GM18870 (cell line): ENCODE data around the gene RPS26.
"Not testable (repeated sequence)": the region's sequence is repeated elsewhere in the genome, so short reads cannot be mapped to it uniquely, and the experiment has no call there.

Source experiments
- ATAC-seq: cut with Tn5 transposase; IDR thresholded peaks from one replicate; pipeline ENCODE4 v1.9.1; 2021; ENCODE audit warnings: moderate library complexity; ENCODE audit not compliant: unreplicated experiment

Gene RPS26

GRCh38 chr12:56074396-56074795, 32.7 kb downstream of the RPS26 start:
- ATAC-seq = no peak

- not testable (repeated sequence) for ATAC-seq
Measured at GRCh38 chr12:56077966-56078365, 36.2 kb downstream of the RPS26 start.

DNA sequence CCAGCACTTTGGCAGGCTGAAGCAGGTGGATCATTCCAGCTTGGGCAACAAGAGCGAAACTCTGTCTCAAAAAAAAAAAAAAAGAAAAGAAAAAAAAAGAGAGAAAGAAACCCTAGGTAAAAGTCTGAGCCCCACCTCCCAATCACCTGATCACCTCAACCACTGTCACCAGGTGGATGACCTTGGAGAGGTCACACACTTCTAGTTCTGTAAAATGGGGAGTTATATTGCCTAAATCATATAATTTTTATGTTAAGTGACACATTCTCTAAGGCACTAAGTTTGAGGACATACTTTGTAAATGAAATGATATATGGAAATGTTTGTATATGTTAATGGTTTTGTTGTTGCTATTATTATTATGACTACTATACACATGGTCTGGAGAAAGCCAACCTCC, 36.7 kb downstream of the RPS26 start:
- ATAC-seq = no peak

- ATAC-seq = no peak
Measured at GRCh38 chr12:56078931-56079722, 37.4 kb downstream of the RPS26 start.

DNA sequence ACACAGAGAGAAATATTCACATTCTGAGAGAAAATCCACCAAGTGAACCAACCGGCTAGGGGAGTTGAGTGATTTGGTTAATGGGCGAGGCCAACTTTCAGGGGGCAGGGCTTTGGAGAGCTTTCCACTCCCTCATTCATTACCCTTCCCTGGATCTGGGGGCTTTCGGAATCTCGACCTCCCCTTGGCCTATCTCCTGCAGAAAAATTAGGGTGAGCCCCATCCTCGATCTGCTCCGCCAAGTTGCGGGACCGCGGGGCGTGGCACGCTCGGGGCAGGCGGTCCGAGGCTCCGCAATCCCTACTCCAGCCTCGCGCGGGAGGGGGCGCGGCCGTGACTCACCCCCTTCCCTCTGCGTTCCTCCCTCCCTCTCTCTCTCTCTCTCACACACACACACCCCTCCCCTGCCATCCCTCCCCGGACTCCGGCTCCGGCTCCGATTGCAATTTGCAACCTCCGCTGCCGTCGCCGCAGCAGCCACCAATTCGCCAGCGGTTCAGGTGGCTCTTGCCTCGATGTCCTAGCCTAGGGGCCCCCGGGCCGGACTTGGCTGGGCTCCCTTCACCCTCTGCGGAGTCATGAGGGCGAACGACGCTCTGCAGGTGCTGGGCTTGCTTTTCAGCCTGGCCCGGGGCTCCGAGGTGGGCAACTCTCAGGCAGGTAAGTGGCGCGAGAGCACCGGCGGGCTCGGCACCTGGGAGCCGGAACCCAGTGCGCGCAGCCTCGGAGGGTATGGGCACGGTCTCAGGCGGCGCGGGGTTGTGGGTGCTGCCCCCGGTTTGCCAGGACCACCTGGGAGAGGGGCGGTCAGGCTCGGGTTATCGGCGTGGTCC, 38.2 kb downstream of the RPS26 start, which contains the start of gene ERBB3:
ERBB3 (plus strand) TSS at position 443 of the 833 bp plus-strand sequence; CDS start at position 579, 136 bp downstream.
- no peak for ATAC-seq

GRCh38 chr12:56080556-56081138, 38.9 kb downstream of the RPS26 start:
- ATAC-seq = no peak

DNA sequence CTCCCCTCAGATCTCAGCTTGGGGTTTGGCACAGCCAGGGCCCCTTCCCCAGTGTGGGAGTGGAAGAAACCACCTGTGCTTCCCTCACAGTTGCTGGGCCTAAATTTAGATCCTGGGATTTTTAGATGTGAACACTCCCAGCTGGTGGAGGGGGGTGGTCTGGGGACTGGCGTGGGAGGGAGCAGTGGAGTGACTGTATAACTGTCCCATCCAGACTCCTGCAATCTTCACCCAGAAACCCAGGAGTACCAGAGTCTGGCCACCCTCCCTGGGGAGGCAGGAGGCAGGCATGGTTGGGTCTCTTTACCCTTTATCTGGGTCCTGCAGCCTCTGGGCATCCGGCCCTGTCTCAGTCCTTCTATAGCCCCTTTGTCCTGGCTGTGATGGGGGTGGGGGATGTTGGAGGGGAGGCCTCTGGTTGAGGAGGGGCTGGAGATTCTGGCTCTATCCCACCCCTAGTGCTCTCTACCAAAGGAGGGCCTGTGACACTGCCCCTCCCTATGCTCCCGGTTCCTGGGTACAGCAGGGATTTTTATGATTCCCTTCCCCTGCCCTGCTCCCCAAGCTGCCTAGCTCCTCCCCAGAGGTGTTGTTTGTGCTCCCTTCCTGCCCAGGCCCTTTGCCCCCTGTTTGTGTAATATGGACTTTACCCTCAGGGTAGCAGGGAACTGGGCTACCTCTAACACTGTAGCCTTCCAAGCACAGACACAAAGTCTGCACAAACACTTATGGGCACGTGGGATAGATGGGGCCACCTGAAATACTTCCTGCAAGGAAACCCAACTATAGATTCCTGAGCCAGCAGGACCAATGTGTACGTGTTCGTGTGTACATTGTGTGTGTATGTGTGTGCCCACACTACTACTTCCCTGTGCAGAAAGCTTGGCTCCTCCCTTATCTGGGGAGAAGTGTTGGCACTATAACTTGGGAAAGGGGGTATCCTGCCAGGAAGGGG, 40.0 kb downstream of the RPS26 start:
- ATAC-seq = no peak

DNA sequence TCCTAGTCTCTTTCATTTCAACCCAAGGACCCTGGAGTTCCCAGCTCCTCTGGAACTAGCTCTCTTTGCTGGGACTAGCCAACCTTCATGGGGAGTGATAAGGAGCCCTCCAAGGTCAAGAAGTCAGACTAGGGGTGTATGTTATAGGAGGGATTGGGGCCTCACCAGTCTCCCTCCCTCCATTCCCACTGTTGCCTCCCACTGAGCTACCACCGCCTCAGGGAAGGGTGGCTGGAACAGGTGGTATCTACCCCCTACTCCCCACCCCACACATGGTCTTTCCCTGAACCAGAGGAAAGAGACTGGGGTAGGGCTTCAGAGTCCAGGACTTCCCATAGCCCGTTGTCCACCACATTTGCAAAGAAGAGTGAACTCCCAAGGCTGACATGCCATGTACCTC, 40.7 kb downstream of the RPS26 start:
- no peak for ATAC-seq

DNA sequence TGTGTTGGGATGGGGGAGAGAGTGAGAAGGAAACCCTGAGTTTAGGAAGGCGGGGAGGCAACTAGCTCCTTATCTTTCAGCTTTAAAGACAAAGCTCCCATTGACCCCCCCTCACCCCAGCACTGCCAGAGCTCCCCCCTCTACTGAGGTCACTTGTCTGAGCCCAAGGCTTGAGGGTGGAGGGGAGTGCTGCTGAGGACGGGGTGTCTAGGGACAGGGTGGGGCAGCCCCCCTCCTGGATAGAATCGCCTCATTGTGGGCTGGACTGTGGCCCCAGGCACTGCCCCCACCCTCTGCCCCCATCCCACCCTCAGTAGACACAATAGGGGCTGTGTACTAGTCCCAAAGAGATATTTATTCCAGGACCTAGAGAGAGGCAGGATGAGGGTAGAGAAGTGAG, 41.2 kb downstream of the RPS26 start:
- no peak for ATAC-seq

DNA sequence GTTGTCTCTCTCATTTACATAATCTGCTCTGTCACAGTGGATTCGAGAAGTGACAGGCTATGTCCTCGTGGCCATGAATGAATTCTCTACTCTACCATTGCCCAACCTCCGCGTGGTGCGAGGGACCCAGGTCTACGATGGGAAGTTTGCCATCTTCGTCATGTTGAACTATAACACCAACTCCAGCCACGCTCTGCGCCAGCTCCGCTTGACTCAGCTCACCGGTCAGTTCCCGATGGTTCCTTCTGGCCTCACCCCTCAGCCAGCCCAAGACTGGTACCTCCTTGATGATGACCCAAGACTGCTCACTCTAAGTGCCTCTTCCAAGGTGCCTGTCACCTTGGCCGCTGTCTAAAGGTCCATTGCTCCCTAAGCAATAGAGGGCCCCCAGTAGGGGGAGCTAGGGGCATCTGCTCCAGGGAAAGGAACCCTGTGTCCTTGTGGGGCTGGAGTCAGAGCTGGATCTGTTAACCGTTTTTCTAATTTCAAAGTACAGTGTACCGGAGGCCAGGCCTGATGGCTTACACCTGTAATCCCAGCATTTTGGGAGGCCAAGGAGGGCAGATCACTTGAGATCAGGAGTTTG, 43.3 kb downstream of the RPS26 start:
- ATAC-seq = no peak

- ATAC-seq = no peak
Measured at GRCh38 chr12:56086096-56086495, 44.4 kb downstream of the RPS26 start.

DNA sequence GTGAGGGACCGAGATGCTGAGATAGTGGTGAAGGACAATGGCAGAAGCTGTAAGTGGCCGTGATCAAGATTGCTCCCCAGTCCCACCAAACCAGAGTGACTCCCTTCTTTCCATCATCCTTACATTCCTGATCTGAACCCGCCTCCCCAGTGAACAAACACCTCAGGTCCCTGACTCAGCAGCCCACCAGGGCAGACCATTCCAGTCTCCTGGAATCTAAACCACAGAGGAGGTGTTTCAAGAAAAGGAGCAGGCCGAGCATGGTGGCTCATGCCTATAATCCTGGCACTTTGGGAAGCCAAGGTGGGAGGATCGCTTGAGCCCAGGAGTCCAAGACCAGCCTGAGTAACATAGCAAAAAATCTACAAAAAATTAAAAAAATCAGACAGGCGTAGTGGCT, 44.9 kb downstream of the RPS26 start:
- ATAC-seq = no peak

DNA sequence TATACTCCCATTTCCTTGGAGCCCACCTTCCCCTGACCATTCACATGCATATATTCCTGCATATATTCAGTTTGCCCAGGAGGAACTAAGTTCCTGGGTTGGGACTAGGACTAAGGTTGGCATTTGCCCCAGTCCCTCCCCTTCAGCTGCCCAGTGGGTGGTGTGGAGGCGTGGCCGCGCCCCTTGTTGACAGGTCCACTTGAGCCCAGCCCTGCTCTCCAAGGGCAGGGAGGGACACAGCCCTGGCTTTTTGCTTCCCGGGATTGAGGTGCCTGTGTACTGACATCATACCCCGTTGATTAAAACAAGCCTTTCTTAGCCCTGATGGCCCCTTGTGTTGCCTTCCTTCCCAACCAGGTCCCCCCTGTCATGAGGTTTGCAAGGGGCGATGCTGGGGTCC, 45.5 kb downstream of the RPS26 start:
- no peak for ATAC-seq
